ENCODE data around the gene CEPT1.
A peak's percentile ranks its signal among the peaks of the same experiment; 100 is the strongest.
"Not testable (repeated sequence)": the region's sequence is repeated elsewhere in the genome, so short reads cannot be mapped to it uniquely, and the experiment has no call there.

Gene CEPT1

GRCh38 chr1:111214884-111215283 is 74.9 kb downstream of the CEPT1 start:
- peak overlapping the region; percentile 95 for H3K27ac ChIP-seq (ENCODE audit: low read length)
- peak overlapping the region in 1 of 2 experiments; percentile 43; a peak in 2 of 4 replicates for H3K4me3 ChIP-seq (ENCODE audit: low read depth in 1 of 2, low read length in 2 of 2)
- no peak overlapping the region for H2AFZ ChIP-seq (ENCODE audit: low read depth, low read length)
- H3K9me3 ChIP-seq (ENCODE audit: insufficient read depth, low read length, severe bottlenecking) = no peaks in the 10 kb centered on the region
- H3K79me2 ChIP-seq (ENCODE audit: insufficient read depth, low read length) = peaks cover 24% of the 10 kb centered on the region
- ATAC-seq (ENCODE audit: insufficient read depth, low read depth) = peak; percentile 41
- no peaks in the 10 kb centered on the region for H3K36me3 ChIP-seq (ENCODE audit: insufficient read depth, low read length)
- H4K20me1 ChIP-seq (ENCODE audit: insufficient read depth, low read length) = no peaks in the 10 kb centered on the region
- peaks cover 95% of the 10 kb centered on the region for H3K4me1 ChIP-seq (ENCODE audit: insufficient read depth, low read length)
- H3K9ac ChIP-seq (ENCODE audit: low read depth, low read length) = peak overlapping the region; percentile 59
- DNase-seq = peak; percentile 81
- TF ChIP-seq, protein P1, sequence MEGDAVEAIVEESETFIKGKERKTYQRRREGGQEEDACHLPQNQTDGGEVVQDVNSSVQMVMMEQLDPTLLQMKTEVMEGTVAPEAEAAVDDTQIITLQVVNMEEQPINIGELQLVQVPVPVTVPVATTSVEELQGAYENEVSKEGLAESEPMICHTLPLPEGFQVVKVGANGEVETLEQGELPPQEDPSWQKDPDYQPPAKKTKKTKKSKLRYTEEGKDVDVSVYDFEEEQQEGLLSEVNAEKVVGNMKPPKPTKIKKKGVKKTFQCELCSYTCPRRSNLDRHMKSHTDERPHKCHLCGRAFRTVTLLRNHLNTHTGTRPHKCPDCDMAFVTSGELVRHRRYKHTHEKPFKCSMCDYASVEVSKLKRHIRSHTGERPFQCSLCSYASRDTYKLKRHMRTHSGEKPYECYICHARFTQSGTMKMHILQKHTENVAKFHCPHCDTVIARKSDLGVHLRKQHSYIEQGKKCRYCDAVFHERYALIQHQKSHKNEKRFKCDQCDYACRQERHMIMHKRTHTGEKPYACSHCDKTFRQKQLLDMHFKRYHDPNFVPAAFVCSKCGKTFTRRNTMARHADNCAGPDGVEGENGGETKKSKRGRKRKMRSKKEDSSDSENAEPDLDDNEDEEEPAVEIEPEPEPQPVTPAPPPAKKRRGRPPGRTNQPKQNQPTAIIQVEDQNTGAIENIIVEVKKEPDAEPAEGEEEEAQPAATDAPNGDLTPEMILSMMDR (IDR thresholded peaks at IDR 0.05; ENCODE audit: borderline replicate concordance, extremely low read depth, low read length, poor library complexity, severe bottlenecking) = no peak
- TF ChIP-seq EZH2 (IDR thresholded peaks at IDR 0.05; ENCODE audit: borderline replicate concordance, low read depth, low read length, severe bottlenecking) = no peak
- peak overlapping the region; percentile 56 for H3K4me2 ChIP-seq (ENCODE audit: insufficient read depth, low read length)
- no peaks in the 10 kb centered on the region for H3K27me3 ChIP-seq (ENCODE audit: insufficient read depth, low read length, poor library complexity)

DNA sequence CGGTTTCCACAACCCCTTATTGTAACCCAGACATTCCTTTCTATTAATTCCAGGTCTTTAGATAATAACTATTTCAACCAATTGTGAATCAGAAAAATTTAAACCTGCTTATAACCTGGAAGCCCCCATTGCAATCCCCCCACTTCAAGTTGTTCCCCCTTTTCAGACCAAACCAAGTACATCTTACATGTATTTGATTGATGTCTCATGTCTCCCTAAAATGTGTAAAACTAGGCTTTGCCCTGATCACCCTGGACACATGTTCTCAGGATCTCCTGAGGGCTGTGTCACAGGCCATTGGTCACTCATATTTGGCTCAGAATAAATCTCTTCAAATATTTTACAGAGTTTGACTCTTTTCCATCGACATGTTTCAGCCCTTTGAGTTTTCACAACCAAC is 75.3 kb downstream of the CEPT1 start:
- H2AFZ ChIP-seq (ENCODE audit: low read depth, low read length); H3K36me3 ChIP-seq (ENCODE audit: insufficient read depth, low read length); H3K9me3 ChIP-seq (ENCODE audit: insufficient read depth, low read length, severe bottlenecking); H3K27me3 ChIP-seq (ENCODE audit: insufficient read depth, low read length, poor library complexity); DNase-seq; H4K20me1 ChIP-seq (ENCODE audit: insufficient read depth, low read length); ATAC-seq (ENCODE audit: insufficient read depth, low read depth): not testable (repeated sequence)
- H3K4me3 ChIP-seq (ENCODE audit: low read depth in 1 of 2, low read length in 2 of 2) = peak overlapping the region in 1 of 2 experiments; percentile 43; a peak in 2 of 4 replicates
- peak overlapping the region; percentile 56 for H3K4me2 ChIP-seq (ENCODE audit: insufficient read depth, low read length)
- H3K9ac ChIP-seq (ENCODE audit: low read depth, low read length) = peak overlapping the region; percentile 59
- peaks cover 95% of the 10 kb centered on the region for H3K4me1 ChIP-seq (ENCODE audit: insufficient read depth, low read length)
- H3K79me2 ChIP-seq (ENCODE audit: insufficient read depth, low read length) = peaks cover 28% of the 10 kb centered on the region
- H3K27ac ChIP-seq (ENCODE audit: low read length) = peak overlapping the region; percentile 95

GRCh38 chr1:111216751-111217150 is 76.7 kb downstream of the CEPT1 start:
- H3K36me3 ChIP-seq (ENCODE audit: insufficient read depth, low read length) = no peaks in the 10 kb centered on the region
- peak overlapping the region; percentile 56 for H3K4me2 ChIP-seq (ENCODE audit: insufficient read depth, low read length)
- no peaks in the 10 kb centered on the region for H4K20me1 ChIP-seq (ENCODE audit: insufficient read depth, low read length)
- H3K4me1 ChIP-seq (ENCODE audit: insufficient read depth, low read length) = peaks cover 99% of the 10 kb centered on the region
- TF ChIP-seq, protein P1 (IDR thresholded peaks at IDR 0.05; ENCODE audit: borderline replicate concordance, extremely low read depth, low read length, poor library complexity, severe bottlenecking) = no peak
- no peak for TF ChIP-seq EZH2 (IDR thresholded peaks at IDR 0.05; ENCODE audit: borderline replicate concordance, low read depth, low read length, severe bottlenecking)
- H3K4me3 ChIP-seq (ENCODE audit: low read depth in 1 of 2, low read length in 2 of 2) = peak overlapping the region in 1 of 2 experiments; percentile 44; a peak in 2 of 4 replicates
- H3K9ac ChIP-seq (ENCODE audit: low read depth, low read length) = peak overlapping the region; percentile 59
- no peak for DNase-seq
- no peaks in the 10 kb centered on the region for H3K9me3 ChIP-seq (ENCODE audit: insufficient read depth, low read length, severe bottlenecking)
- no peak overlapping the region; the same call in 1 of the 2 replicates for H2AFZ ChIP-seq (ENCODE audit: low read depth, low read length)
- H3K27me3 ChIP-seq (ENCODE audit: insufficient read depth, low read length, poor library complexity) = no peaks in the 10 kb centered on the region
- no peak for ATAC-seq (ENCODE audit: insufficient read depth, low read depth)
- H3K27ac ChIP-seq (ENCODE audit: low read length) = peak overlapping the region; percentile 95
- peaks cover 40% of the 10 kb centered on the region for H3K79me2 ChIP-seq (ENCODE audit: insufficient read depth, low read length)

GRCh38 chr1:111217183-111217910 is 77.3 kb downstream of the CEPT1 start:
- Histone ChIP-seq H3K4me1 (ENCODE audit: insufficient read depth, low read length) (peaks cover 99% of the 10 kb centered on the region), H4K20me1 (ENCODE audit: insufficient read depth, low read length) (no peaks in the 10 kb centered on the region), H3K36me3 (ENCODE audit: insufficient read depth, low read length) (no peaks in the 10 kb centered on the region), H3K4me3 (ENCODE audit: low read depth in 1 of 2, low read length in 2 of 2) (peak overlapping the region in 1 of 2 experiments; percentile 44; a peak in 1 of 4 replicates), H3K4me2 (ENCODE audit: insufficient read depth, low read length) (peak overlapping the region; percentile 56), H3K9ac (ENCODE audit: low read depth, low read length) (peak overlapping the region; percentile 59), H3K27me3 (ENCODE audit: insufficient read depth, low read length, poor library complexity) (no peaks in the 10 kb centered on the region), H3K79me2 (ENCODE audit: insufficient read depth, low read length) (peaks cover 43% of the 10 kb centered on the region), H3K27ac (ENCODE audit: low read length) (peak overlapping the region; percentile 95), H3K9me3 (ENCODE audit: insufficient read depth, low read length, severe bottlenecking) (no peaks in the 10 kb centered on the region), H2AFZ (ENCODE audit: low read depth, low read length) (peak overlapping the region; percentile 20)
- ATAC-seq (ENCODE audit: insufficient read depth, low read depth) (no peak), DNase-seq (no peak)
- TF ChIP-seq, protein P1 (IDR thresholded peaks at IDR 0.05; ENCODE audit: borderline replicate concordance, extremely low read depth, low read length, poor library complexity, severe bottlenecking) = no peak
- TF ChIP-seq EZH2 (IDR thresholded peaks at IDR 0.05; ENCODE audit: borderline replicate concordance, low read depth, low read length, severe bottlenecking) = no peak
